GM15510 (cell line): Measurements from ENCODE around the gene SMIM43.

Source experiments
- POLR2A ChIP-seq: IDR thresholded peaks from 3 replicates; pipeline ENCODE4 v1.6.1; 2011; ENCODE audit warnings: borderline replicate concordance; ENCODE audit not compliant: insufficient read length; ENCODE audit errors: extremely low read depth

SMIM43 gene

GRCh38 chr4:121764303-121764701 is 662 bp downstream of the SMIM43 start:
- no peak for TF ChIP-seq POLR2A

DNA sequence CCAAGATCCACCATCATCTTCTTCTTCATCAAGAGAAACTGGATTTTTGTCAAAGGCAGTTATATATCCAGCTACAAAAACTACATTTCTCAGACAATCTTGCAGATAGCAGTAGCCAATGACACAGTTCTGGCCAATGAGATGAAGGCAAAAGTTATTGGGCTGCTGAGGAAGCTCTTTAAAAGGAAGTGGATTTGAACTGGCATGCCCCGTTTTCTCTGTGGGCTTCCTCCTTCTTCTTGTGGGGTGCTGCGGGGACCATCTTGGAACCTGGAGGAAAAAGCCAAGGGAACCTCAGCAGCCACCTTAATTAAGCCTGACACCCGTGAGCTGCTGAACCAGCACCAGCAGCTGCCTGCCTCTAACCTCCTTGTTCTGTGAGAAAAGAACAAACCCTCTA is 4.8 kb downstream of the SMIM43 start:
- no peak for TF ChIP-seq POLR2A

DNA sequence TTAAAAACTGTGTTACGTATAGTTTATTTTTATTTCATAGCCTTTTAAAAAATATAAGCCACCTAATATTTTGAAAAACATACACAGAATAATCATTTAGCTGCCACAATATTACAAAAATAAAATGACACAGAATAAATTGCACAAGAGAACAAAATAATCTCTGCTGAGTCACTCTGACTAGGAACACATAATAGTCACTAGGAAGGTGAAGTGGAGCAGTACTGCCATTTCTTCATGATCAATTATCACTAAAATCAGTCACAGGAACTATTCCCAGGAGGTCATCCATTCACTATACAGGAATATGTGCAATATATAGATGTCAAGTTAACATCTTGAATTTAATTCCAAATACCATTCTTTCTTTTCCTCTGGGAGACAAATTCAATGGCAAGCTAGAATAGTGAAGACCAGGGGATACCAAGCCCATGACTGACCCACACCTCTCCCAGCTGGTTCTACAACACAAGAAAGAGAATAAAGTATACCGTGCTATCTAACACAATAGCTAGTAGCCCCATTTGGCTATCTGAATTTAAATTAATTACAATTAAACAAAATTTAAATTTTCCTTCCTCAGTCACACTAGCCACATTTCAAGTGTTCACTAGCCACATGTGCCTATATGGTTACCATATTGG is 5.9 kb downstream of the SMIM43 start:
- TF ChIP-seq POLR2A, result no peak

DNA sequence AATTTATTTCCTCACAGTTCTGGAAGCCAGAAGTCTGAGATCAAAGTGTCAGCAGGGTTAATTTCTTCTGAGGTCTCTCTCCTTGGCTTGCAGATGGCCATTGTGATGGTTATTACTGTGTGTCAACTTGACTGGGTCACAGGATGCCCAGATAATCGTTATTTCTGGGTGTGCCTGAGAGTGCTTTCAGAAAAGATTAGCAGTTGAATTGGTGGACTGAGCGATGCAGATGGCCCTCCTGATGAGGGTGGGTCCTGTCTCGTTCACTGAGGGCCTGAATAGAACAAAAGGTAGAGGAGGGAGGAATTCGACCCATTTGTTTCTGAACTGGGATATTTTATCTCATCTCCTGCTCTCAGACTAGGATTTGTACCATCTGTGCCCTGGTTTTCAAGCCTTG is 15.7 kb downstream of the SMIM43 start:
- no peak for TF ChIP-seq POLR2A

- TF ChIP-seq POLR2A, result no peak
Measured at GRCh38 chr4:121742794-121743193, 22.2 kb downstream of the SMIM43 start.

- no peak for TF ChIP-seq POLR2A
Measured at GRCh38 chr4:121741751-121742150, 23.2 kb downstream of the SMIM43 start.

DNA sequence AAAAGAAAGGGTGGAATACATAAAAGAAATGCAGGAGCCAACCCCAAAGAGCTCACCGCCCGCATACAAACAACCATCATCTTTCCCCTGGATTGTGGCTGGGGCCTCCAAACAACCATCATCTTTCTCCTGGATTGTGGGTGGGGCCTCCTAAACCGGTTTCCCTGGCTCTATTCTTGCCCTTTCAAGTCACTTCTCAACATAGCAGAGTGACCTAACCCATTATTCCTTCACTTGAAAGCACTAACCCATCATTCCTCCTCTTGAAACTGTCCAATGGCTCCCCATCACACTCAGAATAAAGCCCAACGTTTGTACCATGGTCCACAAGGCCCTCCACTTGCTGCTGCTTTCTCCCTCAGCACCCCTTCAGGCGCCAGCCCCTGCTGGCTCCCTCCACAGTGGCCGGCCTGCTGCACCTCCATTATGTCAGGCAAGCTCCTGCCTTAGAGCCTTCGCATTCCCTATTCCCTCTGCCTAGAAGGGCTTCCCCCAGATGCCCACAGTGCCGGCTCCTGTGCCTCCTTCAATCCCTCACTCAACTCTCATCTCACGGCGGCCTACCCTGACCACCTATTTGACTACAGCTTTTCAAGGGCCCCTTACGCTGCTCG is 24.1 kb downstream of the SMIM43 start:
- TF ChIP-seq POLR2A, result no peak

DNA sequence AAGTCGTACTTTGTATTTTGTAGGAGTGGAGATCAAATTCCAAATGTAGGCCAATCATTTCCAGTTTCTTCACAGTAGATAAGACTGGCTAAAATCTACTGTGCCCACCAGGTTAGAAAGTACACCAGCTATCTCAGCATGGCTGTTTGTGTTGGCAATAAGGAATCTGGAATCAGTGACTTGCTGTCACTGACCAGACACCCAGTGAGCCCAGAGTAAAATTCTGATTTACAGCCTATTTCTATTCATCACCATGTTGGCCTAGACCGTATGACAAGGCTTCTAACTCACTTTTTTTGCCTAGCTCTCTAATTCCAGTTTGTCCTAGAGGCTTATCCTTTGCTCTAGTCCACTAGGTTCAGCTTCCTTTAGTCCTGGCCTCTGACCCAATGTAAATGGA is 25.4 kb downstream of the SMIM43 start:
- TF ChIP-seq POLR2A, result no peak

GRCh38 chr4:121738780-121739535 is 26.0 kb downstream of the SMIM43 start:
- no peak for TF ChIP-seq POLR2A

GRCh38 chr4:121737846-121738554 is 27.0 kb downstream of the SMIM43 start:
- no peak for TF ChIP-seq POLR2A

GRCh38 chr4:121736735-121737351 is 28.1 kb downstream of the SMIM43 start:
- no peak for TF ChIP-seq POLR2A

DNA sequence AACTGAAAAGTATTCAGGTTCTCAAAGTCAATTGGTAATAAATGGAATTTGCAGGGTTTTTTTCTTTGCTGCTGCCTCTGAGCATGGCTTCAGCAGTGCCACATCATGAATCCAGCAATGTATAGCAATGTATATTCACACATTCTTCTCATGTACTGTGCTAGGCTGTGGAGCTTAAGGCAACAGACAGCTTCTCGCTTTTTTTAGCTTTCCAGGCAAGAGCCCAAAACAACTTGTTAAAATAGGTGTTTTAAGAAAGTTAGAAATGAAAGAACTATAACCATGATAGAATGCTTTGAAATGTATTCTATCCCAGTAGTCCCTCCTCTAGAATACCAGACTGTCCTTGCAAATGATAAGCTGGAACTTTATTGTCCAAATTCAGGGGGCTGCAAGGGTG is 30.4 kb downstream of the SMIM43 start:
- TF ChIP-seq POLR2A, result no peak

DNA sequence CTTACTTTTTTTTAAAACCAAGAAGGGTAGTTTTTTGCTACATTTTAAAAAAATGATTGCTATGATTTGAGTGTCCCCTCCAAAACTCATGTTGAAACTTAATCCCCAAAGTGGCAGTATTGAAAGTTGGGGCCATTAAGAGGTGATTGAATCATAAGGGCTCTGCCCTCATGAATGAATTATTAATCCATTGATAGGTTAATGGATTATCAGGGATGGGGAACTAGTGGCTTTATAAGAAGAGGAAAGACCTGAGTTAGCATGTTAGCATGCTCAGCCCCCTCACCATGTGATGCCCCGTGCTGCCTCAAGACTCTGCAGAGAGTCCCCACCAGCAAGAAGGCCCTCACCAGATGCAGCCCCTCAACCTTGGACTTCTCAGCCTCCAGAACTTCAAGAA is 31.0 kb downstream of the SMIM43 start:
- TF ChIP-seq POLR2A, result no peak

DNA sequence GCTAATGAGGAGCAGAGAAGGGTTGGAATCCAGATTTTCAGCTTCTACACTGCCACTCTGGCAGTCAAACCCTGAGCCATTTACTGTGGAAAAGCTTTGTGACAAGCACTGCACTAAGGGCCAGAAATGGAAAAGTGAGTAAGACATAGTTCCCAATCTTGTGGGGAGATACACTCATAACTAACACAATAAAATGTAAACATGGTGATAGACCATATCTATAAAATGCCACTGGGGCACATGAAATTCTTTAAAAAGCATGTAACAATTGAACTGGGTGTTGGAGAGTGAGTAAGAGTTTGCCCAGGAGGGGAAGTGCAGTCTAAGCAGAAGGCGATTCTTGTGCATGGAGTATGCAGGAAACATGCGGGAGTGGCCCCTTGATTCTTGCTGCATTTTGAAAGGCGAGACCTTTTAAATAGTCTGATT is 36.2 kb downstream of the SMIM43 start:
- TF ChIP-seq POLR2A, result no peak

GRCh38 chr4:121728066-121728465 is 36.9 kb downstream of the SMIM43 start:
- TF ChIP-seq POLR2A, result no peak
